GM18909 (cell line): ENCODE data around the gene SUSD3.

Source experiments
- ATAC-seq: cut with Tn5 transposase; IDR thresholded peaks from one replicate; pipeline ENCODE4 v1.9.1; 2021; ENCODE audit warnings: mild to moderate bottlenecking; ENCODE audit not compliant: unreplicated experiment, poor library complexity

SUSD3 gene

DNA sequence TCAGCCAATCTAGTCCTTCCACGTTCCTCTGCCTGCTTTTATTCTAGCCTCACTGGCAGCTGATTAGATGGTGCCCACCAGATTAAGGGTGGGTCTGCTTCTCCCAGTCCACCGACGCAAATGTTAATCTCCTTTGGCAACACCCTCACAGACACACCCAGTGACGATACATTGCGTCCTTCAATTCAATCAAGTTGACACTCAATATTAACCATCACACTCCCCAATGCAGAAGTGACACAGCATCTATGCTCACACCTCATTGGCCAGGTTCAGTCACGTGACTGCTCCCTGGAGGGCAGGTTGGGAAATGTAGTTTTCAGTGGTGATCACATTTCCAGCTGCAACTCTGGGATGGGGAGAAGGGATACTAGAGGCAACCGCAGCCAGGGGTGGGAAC lies 13.0 kb downstream of the SUSD3 start:
- ATAC-seq, result no peak

- no peak for ATAC-seq
Measured at GRCh38 chr9:93072383-93072795, 13.9 kb downstream of the SUSD3 start.

- no peak for ATAC-seq
Measured at GRCh38 chr9:93076101-93076791, 17.7 kb downstream of the SUSD3 start.

DNA sequence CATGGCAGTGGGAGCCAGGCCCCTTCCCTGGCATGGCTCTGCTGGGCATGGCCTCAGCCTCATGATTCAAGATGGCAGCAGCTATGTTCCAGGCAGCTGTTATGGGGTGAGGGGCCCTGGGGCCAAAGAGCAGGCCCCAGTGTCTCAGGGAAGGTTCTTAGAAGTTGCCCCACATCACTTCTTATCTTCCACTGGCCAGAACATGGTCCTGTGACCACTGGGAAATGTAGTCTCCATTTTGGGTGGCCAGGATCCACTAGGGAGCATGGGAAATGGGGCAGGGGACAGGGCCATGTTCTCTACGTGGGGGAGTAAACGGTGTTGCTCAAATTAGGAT lies 18.3 kb downstream of the SUSD3 start:
- no peak for ATAC-seq

DNA sequence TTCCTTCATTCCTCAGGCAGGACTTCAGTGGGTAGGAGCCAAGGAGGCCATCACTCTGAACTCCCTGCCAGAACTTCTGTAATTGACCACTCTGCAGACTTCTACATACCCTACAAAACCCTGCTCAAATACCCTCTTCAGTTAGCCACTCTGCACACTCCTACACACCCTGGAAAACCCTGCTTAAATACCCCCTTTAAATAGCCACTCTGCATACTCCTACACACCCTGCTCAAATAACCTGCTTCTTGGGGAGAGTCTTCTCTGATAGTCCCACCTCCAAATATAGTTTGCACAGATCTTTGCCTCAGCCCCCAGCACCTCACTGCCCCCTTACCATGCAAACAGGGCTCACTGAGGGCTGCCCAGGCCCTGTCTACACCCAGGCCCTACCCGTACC lies 18.9 kb downstream of the SUSD3 start:
- no peak for ATAC-seq

GRCh38 chr9:93077811-93078210 lies 19.3 kb downstream of the SUSD3 start:
- no peak for ATAC-seq

DNA sequence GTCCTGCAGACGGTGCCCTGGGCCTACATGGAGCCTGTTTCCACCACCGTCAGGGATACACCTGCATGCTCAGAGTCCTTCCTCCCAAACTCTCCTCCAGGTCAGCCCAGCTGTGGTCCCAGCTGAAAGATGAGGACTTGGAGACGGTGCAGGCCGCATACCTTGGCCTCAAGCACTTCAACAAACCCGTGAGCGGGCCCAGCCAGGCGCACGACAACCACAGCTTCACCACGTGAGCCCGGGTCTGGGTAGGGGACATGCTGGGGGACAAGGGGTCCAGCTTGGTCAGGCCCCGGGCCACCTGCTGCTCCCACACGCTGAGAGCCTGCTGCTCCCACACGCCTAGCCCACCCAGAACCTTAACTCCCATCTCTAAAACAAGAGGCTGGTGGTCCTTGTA lies 20.9 kb downstream of the SUSD3 start:
- no peak for ATAC-seq

DNA sequence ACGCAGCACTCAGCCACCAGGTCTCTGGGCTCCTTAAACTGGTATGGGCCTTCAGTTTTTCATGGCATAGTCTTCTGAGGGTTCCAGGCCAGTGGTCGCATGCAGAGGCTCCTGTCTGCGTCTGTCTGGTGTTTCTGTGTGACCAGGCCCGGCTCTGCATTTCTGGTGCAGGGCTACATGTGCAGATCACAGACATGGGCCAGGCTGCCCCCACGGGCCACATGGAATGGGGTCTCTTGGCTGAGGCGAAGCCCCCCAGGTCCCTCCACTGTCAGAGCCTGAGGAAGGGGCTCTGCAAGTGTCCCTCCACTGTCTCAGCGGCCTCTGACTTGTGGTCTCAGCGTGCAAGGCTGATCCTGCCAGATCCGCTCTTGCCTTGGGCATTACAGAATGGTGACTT lies 21.9 kb downstream of the SUSD3 start:
- no peak for ATAC-seq

DNA sequence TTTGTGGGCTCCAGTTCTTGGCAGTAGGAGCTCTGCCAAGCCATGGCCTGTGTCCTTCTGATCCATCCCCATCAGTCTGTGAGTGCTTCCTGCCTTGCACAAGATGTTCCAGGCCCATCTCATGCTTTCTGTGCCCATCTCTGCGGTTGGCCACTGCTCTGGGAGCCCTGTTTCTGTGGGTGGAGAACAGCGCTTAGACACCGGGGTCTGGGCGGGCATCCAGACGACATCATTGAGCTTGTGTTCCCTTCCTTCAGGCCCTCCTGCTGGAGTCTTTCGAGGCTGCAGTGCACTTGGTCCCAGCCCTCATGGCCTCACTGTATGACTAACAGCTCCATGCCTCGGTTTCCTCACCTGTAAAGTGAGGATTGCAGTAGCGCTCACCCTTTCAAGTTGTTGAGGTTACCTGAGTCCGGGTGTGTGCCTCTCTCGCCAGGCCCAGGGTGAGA lies 22.6 kb downstream of the SUSD3 start:
- no peak for ATAC-seq

DNA sequence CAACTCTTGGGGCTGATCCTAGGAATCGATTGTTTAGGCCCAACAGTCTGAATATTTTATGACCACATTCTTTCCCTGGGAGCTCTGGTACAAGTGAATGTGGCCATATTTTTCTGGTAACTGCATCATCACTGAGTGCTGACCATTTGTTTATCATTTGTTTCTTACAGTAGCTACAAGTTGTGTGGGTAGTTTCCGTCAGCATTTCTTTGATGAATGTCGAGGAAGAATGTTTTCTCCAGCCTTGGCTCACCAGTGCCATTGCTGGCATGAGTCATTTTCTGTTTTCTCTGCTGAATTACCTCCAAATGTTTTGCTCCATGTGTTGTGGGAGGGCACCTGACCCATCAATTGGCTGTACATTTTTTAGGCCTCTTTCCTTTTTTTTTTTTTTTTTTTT lies 23.4 kb downstream of the SUSD3 start:
- no peak for ATAC-seq

DNA sequence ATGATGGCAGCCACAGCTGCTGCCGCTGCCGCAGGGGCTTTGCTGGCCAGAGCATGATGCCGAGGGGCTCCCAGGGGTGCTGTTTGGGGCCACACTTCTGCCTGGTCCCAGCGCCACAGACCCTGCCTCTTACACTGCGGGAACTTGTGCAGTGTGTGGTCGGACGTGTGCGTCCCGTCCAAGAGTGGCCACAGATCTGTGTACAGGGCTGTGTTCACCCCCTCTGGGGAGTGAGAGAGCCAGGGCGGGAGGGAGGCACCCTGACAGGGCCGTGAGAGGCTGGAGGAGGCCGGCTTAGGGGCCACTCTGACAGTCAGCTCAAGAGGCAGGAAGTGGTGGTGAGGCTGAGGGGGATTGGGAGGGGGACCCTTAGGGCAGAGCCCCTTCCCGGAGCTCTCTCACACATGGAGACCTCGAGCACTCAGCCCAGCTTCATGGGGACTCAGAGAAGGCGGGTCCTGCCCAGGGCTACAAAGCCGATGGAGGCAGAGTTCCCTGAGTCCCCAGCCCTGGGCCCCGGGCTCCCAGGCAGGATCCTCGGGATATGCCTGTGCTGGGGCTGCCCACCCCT lies 24.4 kb downstream of the SUSD3 start:
- no peak for ATAC-seq

GRCh38 chr9:93083592-93084470 lies 25.3 kb downstream of the SUSD3 start:
- ATAC-seq, result no peak

DNA sequence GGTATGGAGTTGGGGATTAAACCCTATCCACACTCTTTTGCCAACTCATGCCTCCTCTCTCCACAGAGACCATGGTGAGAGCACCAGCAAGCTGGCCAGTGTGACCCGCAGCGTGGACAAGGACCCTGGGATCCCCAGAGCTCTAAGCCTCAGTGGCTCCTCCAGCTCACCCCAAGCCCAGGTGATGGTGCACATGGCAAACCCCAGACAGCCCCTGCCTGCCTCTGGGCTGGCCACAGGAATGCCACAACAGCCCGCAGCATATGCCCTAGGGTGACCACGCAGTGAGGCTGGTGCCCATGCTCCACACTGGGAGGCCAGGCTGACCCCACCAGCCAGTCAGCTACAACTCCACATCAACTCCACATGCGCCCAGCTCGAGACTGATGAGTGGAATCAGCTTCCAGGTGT lies 26.0 kb downstream of the SUSD3 start:
- no peak for ATAC-seq

DNA sequence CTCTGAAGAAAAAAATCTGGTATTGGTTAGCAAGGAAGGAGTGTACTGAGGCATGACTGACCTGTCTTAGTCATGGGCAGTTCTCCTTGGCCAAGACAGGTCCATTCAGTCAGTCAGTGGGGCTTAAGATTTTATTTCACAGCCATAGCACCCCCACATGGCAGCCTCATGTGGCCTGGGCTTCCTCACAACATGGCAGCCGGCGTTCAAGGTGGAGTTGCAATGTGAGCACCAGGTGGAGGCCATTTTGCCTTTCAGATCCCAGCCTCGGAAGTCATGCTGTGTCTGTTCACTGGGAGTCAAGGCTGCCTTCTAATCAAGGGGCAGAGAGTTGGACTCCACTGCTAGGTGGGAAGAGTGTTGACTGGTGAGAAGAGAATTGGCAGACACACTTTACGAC lies 27.2 kb downstream of the SUSD3 start:
- ATAC-seq, result no peak

DNA sequence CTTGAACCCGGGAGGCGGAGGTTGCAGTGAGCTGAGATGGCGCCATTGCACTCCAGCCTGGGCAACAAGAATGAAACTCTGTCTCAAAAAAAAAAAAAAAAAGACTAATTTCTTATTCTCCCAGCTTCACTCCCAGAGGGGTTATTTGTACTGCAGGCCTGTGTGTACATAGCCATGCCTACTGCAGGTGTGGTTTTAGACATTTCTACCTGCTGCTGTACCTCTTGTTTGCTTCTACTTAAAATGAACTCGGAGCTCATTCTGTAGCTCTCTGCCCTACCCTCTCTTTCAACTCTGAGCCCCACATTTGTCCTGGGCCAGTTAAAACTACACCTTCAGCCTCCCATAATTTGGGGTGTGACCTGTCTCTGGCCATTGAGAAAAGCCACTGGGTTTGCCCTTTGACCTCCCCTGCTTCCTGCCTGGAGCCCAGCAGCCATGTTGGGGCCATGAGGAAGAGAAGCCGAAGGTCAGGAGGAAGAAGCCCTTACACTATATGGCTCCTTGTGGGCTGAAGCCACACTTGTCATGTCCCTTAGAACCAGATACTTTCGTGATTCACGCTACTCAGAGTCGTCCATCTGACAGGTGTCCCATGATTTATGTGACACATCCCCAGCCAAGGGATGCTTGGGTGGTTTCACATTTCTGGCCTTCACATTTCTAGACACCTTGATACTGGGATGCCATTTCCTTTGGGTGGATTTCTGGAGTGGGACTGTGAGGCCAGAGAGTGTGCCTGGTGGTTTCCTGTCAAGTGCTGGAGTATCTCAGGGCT lies 28.1 kb downstream of the SUSD3 start:
- no peak for ATAC-seq

DNA sequence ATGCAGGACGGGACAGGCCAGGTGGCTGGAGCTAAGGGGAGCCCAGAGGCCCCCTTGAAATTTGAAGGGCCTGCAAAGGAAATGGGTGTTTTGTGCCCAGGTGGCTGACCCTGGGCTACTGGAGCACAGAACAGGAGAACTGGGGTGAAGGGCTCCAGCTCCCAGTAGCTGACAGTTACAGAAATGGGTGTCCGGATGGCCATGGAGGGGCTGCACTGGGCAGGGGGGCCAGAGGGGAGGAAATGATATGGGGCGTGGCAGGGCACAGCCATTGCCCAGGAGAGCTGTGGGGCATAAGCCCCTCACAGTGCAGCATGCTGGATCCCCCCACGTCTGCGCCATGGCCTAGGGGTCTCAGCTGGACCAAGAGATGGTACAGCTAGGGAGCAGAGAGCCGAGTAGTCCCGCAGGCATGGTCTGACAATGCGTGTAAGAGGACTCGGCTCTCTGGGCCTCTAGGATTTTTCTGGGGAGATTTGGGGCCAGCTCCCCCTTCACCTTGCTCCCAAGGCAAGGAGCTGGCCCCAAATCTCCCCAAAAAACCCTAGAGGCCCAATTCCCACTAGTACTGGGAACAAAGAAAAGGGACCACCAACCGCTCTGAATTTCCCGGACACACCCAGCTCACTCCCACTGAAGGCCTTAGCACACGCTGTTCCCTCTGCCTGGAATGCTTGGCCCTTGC lies 29.6 kb downstream of the SUSD3 start:
- ATAC-seq, result no peak

GRCh38 chr9:93088656-93089015 lies 30.1 kb downstream of the SUSD3 start:
- no peak for ATAC-seq

GRCh38 chr9:93089024-93089423 lies 30.5 kb downstream of the SUSD3 start:
- ATAC-seq, result no peak

GRCh38 chr9:93089481-93089991 lies 31.0 kb downstream of the SUSD3 start:
- no peak for ATAC-seq

GRCh38 chr9:93090091-93090655 lies 31.7 kb downstream of the SUSD3 start:
- no peak for ATAC-seq
